Colonic mucosa (tissue), 4 donors: ENCODE measurements around the gene TMEM131. TPM values are rescaled to one million over a fixed set of nuclear protein-coding genes. Genes with fewer than 3 reads are reported as not detected.
"Not testable (repeated sequence)": the region's sequence is repeated elsewhere in the genome, so short reads cannot be mapped to it uniquely, and the experiment has no call there.

ENCODE experiments used
- DNase-seq: peaks from one replicate; pipeline ENCODE4 v3.0.0-alpha.2; 2020
- H3K27ac ChIP-seq: fragments of 200-600 bp; one replicate; pipeline ENCODE4 v1.8.0; 2021
- H3K27me3 ChIP-seq: fragments of 200-600 bp; one replicate; pipeline ENCODE4 v1.8.0; 2021
- H3K36me3 ChIP-seq: fragments of 200-600 bp; one replicate; pipeline ENCODE4 v1.8.0; 2021
- H3K4me1 ChIP-seq: fragments of 200-600 bp; one replicate; pipeline ENCODE4 v1.8.0; 2021; ENCODE audit warnings: mild to moderate bottlenecking
- H3K4me3 ChIP-seq: fragments of 200-600 bp; one replicate; pipeline ENCODE4 v1.8.0; 2021
- H3K9ac ChIP-seq, 2 donors: one replicate each; pipeline ENCODE4 v1.7.0; 2013; ENCODE audit warnings: control low read depth in 2 of 2, low read depth in 2 of 2, low read length in 2 of 2
- H3K9me3 ChIP-seq: fragments of 200-600 bp; one replicate; pipeline ENCODE4 v1.8.0; 2021
- intact Hi-C: fragments of 100-400 bp; cut with DNase I; formaldehyde crosslinking; loops from one replicate; pipeline ENCODE4 v1.14.1; 2022
- total RNA-seq, 2 donors: library from RNA; stranded (reverse); fragmentation: NEBNext Ultra II Directional in 1 of 2; extraction: Animal tissue kit (Norgen Biotek cat#: 25700) in 1 of 2; gene quantifications; one replicate each; pipeline ENCODE4 v1.2.1, GENCODE V29; 2021
- TF ChIP-seq, protein P1 (sequence below): fragments of 200-600 bp; IDR thresholded peaks from one replicate; pipeline ENCODE4 v1.8.0; 2022; ENCODE audit warnings: antibody characterized with exemption, mild to moderate bottlenecking
- donor health status: healthy.
- donor health status: DM: no; HTN: no; CAD: no.
- donor health status: DM: no; HTN: no; CAD: no.

TMEM131 gene
- total RNA-seq, 2 donors from 2014 or later, result 52.4 to 60.8 TPM

DNA sequence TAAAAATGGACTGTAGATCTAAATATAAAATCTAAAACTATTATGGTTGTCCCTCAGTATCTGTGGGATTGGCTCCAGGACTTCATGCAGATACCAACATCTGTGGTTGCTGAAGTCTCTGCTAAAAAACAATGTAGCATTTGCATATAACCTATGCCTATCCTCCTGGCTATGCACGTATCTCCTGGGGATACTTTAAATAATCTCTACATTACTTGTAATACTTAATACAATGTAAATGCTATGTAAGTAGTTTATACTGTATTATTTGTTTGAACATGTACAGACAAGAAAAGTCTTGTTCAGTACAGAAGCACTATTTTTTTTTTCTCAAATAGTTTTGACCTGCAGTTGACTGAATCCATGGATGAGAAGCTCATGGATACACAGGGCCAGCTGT, 147.4 kb downstream of the TMEM131 start:
- no peak overlapping the region for H3K9ac ChIP-seq
- intact Hi-C loops, result no loop called here
- no peaks in the 10 kb centered on the region for H3K36me3 ChIP-seq
- DNase-seq, result no peak
- no peak overlapping the region for H3K4me3 ChIP-seq
- TF ChIP-seq, protein P1, sequence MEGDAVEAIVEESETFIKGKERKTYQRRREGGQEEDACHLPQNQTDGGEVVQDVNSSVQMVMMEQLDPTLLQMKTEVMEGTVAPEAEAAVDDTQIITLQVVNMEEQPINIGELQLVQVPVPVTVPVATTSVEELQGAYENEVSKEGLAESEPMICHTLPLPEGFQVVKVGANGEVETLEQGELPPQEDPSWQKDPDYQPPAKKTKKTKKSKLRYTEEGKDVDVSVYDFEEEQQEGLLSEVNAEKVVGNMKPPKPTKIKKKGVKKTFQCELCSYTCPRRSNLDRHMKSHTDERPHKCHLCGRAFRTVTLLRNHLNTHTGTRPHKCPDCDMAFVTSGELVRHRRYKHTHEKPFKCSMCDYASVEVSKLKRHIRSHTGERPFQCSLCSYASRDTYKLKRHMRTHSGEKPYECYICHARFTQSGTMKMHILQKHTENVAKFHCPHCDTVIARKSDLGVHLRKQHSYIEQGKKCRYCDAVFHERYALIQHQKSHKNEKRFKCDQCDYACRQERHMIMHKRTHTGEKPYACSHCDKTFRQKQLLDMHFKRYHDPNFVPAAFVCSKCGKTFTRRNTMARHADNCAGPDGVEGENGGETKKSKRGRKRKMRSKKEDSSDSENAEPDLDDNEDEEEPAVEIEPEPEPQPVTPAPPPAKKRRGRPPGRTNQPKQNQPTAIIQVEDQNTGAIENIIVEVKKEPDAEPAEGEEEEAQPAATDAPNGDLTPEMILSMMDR, result no peak
- H3K27ac ChIP-seq, result no peak overlapping the region
- H3K9me3 ChIP-seq, result no peaks in the 10 kb centered on the region
- no peaks in the 10 kb centered on the region for H3K4me1 ChIP-seq
- no peaks in the 10 kb centered on the region for H3K27me3 ChIP-seq

DNA sequence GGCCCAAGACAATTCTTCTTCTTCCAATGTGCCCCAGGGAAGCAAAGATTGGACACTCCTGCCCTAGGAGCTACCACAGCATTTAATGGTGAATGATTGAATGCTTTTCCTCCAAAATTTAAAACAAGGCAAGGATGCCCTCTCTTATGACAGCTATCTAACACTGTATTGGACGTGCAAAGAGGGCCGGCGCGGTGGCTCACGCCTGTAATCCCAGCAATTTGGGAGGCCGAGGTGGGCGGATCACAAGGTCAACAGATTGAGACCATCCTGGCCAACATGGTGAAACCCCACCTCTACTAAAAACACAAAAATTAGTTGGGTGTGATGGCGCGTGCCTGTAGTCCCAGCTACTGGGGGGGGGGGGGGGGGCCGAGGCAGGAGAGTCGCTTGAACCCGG, 149.0 kb downstream of the TMEM131 start:
- H3K9me3 ChIP-seq, H3K9ac ChIP-seq, H3K4me1 ChIP-seq, H3K27me3 ChIP-seq, H3K36me3 ChIP-seq, H3K4me3 ChIP-seq, DNase-seq, H3K27ac ChIP-seq, intact Hi-C loops: not testable (repeated sequence)

- TF ChIP-seq, protein P1, result no peak
- Histone ChIP-seq H3K4me3 (no peak overlapping the region), H3K36me3 (no peaks in the 10 kb centered on the region), H3K9me3 (no peaks in the 10 kb centered on the region), H3K4me1 (no peaks in the 10 kb centered on the region), H3K27me3 (no peaks in the 10 kb centered on the region), H3K9ac (no peak overlapping the region), H3K27ac (no peak overlapping the region)
- DNase-seq, result no peak
- intact Hi-C loops, result no loop called here
Measured at GRCh38 chr2:97845818-97846217, 149.9 kb downstream of the TMEM131 start.

DNA sequence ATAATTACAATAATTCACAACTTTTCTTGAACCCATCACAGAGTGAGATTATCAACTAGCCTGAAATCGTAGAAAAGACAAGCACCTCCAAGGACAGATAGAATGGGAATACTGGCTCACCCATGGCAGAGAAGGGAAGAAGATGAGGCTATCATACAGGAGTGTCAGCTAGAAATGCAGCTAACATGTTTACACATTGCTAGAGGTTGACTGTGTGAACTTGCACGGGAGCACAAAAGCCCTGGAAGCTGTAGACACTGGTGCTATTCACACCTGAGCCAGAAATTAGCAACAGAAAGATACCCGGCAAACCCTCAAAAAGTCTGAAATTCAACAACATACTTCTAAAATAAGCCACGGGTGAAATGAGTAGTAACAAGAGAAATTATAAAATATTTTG, 150.6 kb downstream of the TMEM131 start:
- Histone ChIP-seq H3K36me3 (no peaks in the 10 kb centered on the region), H3K9ac (no peak overlapping the region), H3K4me1 (no peaks in the 10 kb centered on the region), H3K27ac (no peak overlapping the region), H3K4me3 (no peak overlapping the region), H3K9me3 (no peaks in the 10 kb centered on the region), H3K27me3 (no peaks in the 10 kb centered on the region)
- DNase-seq, result no peak
- intact Hi-C loops, result no loop called here
- TF ChIP-seq, protein P1, result no peak

- no peak overlapping the region for H3K9ac ChIP-seq
- no peaks in the 10 kb centered on the region for H3K36me3 ChIP-seq
- intact Hi-C loops, result no loop called here
- no peak overlapping the region for H3K4me3 ChIP-seq
- H3K9me3 ChIP-seq, result no peaks in the 10 kb centered on the region
- no peaks in the 10 kb centered on the region for H3K4me1 ChIP-seq
- H3K27ac ChIP-seq, result no peak overlapping the region
- TF ChIP-seq, protein P1, result no peak
- no peaks in the 10 kb centered on the region for H3K27me3 ChIP-seq
- no peak for DNase-seq
Measured at GRCh38 chr2:97844311-97844859, 151.4 kb downstream of the TMEM131 start.

GRCh38 chr2:97840198-97840597, 155.6 kb downstream of the TMEM131 start:
- H3K4me1 ChIP-seq, result no peaks in the 10 kb centered on the region
- intact Hi-C loops, result no loop called here
- no peak overlapping the region for H3K27ac ChIP-seq
- H3K4me3 ChIP-seq, result no peak overlapping the region
- no peaks in the 10 kb centered on the region for H3K27me3 ChIP-seq
- no peaks in the 10 kb centered on the region for H3K9me3 ChIP-seq
- TF ChIP-seq, protein P1, result no peak
- no peaks in the 10 kb centered on the region for H3K36me3 ChIP-seq
- no peak overlapping the region for H3K9ac ChIP-seq
- no peak for DNase-seq
